ENCODE results near the gene ACAT2. TPM values are rescaled to one million over a fixed set of nuclear protein-coding genes. Genes with fewer than 3 reads are reported as not detected.
"Not testable (repeated sequence)": the region's sequence is repeated elsewhere in the genome, so short reads cannot be mapped to it uniquely, and the experiment has no call there.

The ACAT2 gene
- total and polyA plus RNA-seq, 2 donors (not counting 1 experiment from before 2014, with no cell fraction given), result 6.5 to 31.1 TPM

GRCh38 chr6:159730332-159730676 is 31.5 kb upstream of the ACAT2 start:
- Histone ChIP-seq H3K4me1 (ENCODE audit: control insufficient read depth in 2 of 2, insufficient read depth in 2 of 2, low read length in 2 of 2) (peaks cover 48 to 49% of the 10 kb centered on the region in 2 donors), H3K4me2 (replicated peaks; ENCODE audit: low read depth, low read length, poor library complexity, severe bottlenecking) (peak overlapping the region; percentile 78), H3K27me3 (replicated peaks in 1 of 4; ENCODE audit: control extremely low read depth in 1 of 4, control insufficient read depth in 3 of 4, insufficient read depth in 4 of 4, low read length in 3 of 4) (no peaks in the 10 kb centered on the region), H3K36me3 (replicated peaks in 1 of 2; ENCODE audit: control extremely low read depth in 1 of 2, control insufficient read depth in 1 of 2, extremely low read depth in 1 of 2, insufficient read depth in 2 of 2, low read length in 1 of 2) (peaks cover 6% of the 10 kb centered on the region in 2 experiments), H2AFZ (ENCODE audit: insufficient read depth, low read depth, low read length, poor library complexity, severe bottlenecking) (peak overlapping the region; percentile 8), H3K79me2 (ENCODE audit: control insufficient read depth, insufficient read depth, low read length) (peaks cover 84% of the 10 kb centered on the region), H3K4me3 (ENCODE audit: control extremely low read depth in 1 of 5, extremely low read depth in 1 of 5, insufficient read depth in 1 of 5, low read depth in 2 of 5, low read length in 4 of 5) (peak overlapping the region in 1 of 5 experiments; percentile 84), H3K9me3 (ENCODE audit: control extremely low read depth in 1 of 3, control insufficient read depth in 2 of 3, insufficient read depth in 1 of 3, low read length in 2 of 3) (no peaks in the 10 kb centered on the region), H3K9ac (ENCODE audit: low read length) (peak overlapping the region; percentile 25), H3K27ac (ENCODE audit: low read length in 2 of 2) (peak overlapping the region in 1 of 2 donors; percentile 97), H4K20me1 (ENCODE audit: control insufficient read depth, insufficient read depth, low read length, poor library complexity, severe bottlenecking) (peaks cover 56% of the 10 kb centered on the region)
- 39% methylated on average over 3 of the region's 6 CpGs for WGBS (ENCODE audit: insufficient coverage)
- DNase-seq (no peak), ATAC-seq (ENCODE audit: low read depth) (no peak)
- H3K27ac Mint-ChIP-seq, result peak overlapping the region; percentile 20
- peaks cover 61% of the 10 kb centered on the region for H3K4me1 Mint-ChIP-seq
- no peaks in the 10 kb centered on the region for H3K9me3 Mint-ChIP-seq (ENCODE audit: insufficient read depth)
- ChIA-PET CTCF (interaction anchor here (0.6 to 4.7 kb wide), 7 partner anchors 10 to 789 kb away, joined by 3 to 32 read pairs (median 4); partner anchors contain the start of genes ACAT2 and SOD2), POLR2A (interaction anchor here (1.4 to 2.1 kb wide), 2 partner anchors 31 to 59 kb away, joined by 4 to 6 read pairs; partner anchors contain the start of genes ACAT2 and TCP1)
- intact Hi-C loops (cut with micrococcal nuclease), result no loop called here
- peak overlapping the region; percentile 55 for H3K4me3 Mint-ChIP-seq
- H3K27me3 Mint-ChIP-seq, result no peaks in the 10 kb centered on the region
- TF ChIP-seq, protein P1, sequence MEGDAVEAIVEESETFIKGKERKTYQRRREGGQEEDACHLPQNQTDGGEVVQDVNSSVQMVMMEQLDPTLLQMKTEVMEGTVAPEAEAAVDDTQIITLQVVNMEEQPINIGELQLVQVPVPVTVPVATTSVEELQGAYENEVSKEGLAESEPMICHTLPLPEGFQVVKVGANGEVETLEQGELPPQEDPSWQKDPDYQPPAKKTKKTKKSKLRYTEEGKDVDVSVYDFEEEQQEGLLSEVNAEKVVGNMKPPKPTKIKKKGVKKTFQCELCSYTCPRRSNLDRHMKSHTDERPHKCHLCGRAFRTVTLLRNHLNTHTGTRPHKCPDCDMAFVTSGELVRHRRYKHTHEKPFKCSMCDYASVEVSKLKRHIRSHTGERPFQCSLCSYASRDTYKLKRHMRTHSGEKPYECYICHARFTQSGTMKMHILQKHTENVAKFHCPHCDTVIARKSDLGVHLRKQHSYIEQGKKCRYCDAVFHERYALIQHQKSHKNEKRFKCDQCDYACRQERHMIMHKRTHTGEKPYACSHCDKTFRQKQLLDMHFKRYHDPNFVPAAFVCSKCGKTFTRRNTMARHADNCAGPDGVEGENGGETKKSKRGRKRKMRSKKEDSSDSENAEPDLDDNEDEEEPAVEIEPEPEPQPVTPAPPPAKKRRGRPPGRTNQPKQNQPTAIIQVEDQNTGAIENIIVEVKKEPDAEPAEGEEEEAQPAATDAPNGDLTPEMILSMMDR (IDR thresholded peaks at IDR 0.05), result no peak
- TF ChIP-seq EZH2 (IDR thresholded peaks at IDR 0.05; ENCODE audit: borderline replicate concordance, insufficient read depth, low read depth, low read length, poor library complexity, severe bottlenecking), result no peak

- H3K27ac ChIP-seq (ENCODE audit: low read length in 2 of 2); H3K27ac Mint-ChIP-seq; H3K9ac ChIP-seq (ENCODE audit: low read length); H3K27me3 ChIP-seq (replicated peaks in 1 of 4; ENCODE audit: control extremely low read depth in 1 of 4, control insufficient read depth in 3 of 4, insufficient read depth in 4 of 4, low read length in 3 of 4); intact Hi-C loops (cut with micrococcal nuclease); H3K9me3 Mint-ChIP-seq (ENCODE audit: insufficient read depth); H2AFZ ChIP-seq (ENCODE audit: insufficient read depth, low read depth, low read length, poor library complexity, severe bottlenecking); H3K27me3 Mint-ChIP-seq; POLR2A ChIA-PET; H3K4me3 ChIP-seq (ENCODE audit: control extremely low read depth in 1 of 5, extremely low read depth in 1 of 5, insufficient read depth in 1 of 5, low read depth in 2 of 5, low read length in 4 of 5); DNase-seq; H3K36me3 ChIP-seq (replicated peaks in 1 of 2; ENCODE audit: control extremely low read depth in 1 of 2, control insufficient read depth in 1 of 2, extremely low read depth in 1 of 2, insufficient read depth in 2 of 2, low read length in 1 of 2); ATAC-seq (ENCODE audit: low read depth); H3K9me3 ChIP-seq (ENCODE audit: control extremely low read depth in 1 of 3, control insufficient read depth in 2 of 3, insufficient read depth in 1 of 3, low read length in 2 of 3): not testable (repeated sequence)
- Histone ChIP-seq H3K4me2 (replicated peaks; ENCODE audit: low read depth, low read length, poor library complexity, severe bottlenecking) (peak overlapping the region; percentile 7), H4K20me1 (ENCODE audit: control insufficient read depth, insufficient read depth, low read length, poor library complexity, severe bottlenecking) (peaks cover 72% of the 10 kb centered on the region), H3K79me2 (ENCODE audit: control insufficient read depth, insufficient read depth, low read length) (peaks cover 100% of the 10 kb centered on the region), H3K4me1 (ENCODE audit: control insufficient read depth in 2 of 2, insufficient read depth in 2 of 2, low read length in 2 of 2) (peaks cover 40% of the 10 kb centered on the region in 2 donors)
- 79% methylated on average over 3 of the region's 12 CpGs for WGBS (ENCODE audit: insufficient coverage)
- CTCF ChIA-PET, result interaction anchor here (1.7 kb wide), 1 partner anchor 12 kb away, joined by 5 read pairs; no protein-coding TSS in a partner anchor
- Mint-ChIP-seq H3K4me1 (peaks cover 56% of the 10 kb centered on the region), H3K4me3 (peak overlapping the region; percentile 12)
These were observed 29.3 kb upstream of the ACAT2 start for GRCh38 chr6:159732550-159732949.

DNA sequence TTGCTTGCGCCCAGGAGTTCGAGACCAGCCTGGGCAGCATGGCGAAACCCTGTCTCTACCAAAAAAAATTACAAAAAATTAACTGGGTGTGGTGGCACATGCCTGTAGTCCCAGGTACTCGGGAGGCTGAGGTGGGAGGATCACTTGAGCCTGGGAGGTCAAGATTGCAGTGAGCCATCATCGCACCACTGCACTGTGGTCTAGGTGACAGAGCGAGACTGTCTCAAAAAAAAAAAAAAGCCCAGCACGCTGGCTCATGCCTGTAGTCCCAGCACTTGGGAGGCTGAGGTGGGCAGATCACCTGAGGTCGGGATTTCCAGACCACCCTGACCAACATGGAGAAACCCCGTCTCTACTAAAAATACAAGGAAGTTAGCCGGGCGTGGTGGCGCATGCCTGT is 28.4 kb upstream of the ACAT2 start:
- H3K27me3 ChIP-seq (replicated peaks in 1 of 4; ENCODE audit: control extremely low read depth in 1 of 4, control insufficient read depth in 3 of 4, insufficient read depth in 4 of 4, low read length in 3 of 4); CTCF ChIA-PET; H3K27ac Mint-ChIP-seq; H3K4me2 ChIP-seq (replicated peaks; ENCODE audit: low read depth, low read length, poor library complexity, severe bottlenecking); H2AFZ ChIP-seq (ENCODE audit: insufficient read depth, low read depth, low read length, poor library complexity, severe bottlenecking); H3K9me3 ChIP-seq (ENCODE audit: control extremely low read depth in 1 of 3, control insufficient read depth in 2 of 3, insufficient read depth in 1 of 3, low read length in 2 of 3); H3K4me3 ChIP-seq (ENCODE audit: control extremely low read depth in 1 of 5, extremely low read depth in 1 of 5, insufficient read depth in 1 of 5, low read depth in 2 of 5, low read length in 4 of 5); intact Hi-C loops (cut with micrococcal nuclease); H3K27ac ChIP-seq (ENCODE audit: low read length in 2 of 2); H3K4me3 Mint-ChIP-seq; DNase-seq; H3K27me3 Mint-ChIP-seq; H3K9ac ChIP-seq (ENCODE audit: low read length); ATAC-seq (ENCODE audit: low read depth); H3K9me3 Mint-ChIP-seq (ENCODE audit: insufficient read depth); POLR2A ChIA-PET: not testable (repeated sequence)
- Histone ChIP-seq H3K79me2 (ENCODE audit: control insufficient read depth, insufficient read depth, low read length) (peaks cover 100% of the 10 kb centered on the region), H3K4me1 (ENCODE audit: control insufficient read depth in 2 of 2, insufficient read depth in 2 of 2, low read length in 2 of 2) (peaks cover 39 to 42% of the 10 kb centered on the region in 2 donors), H4K20me1 (ENCODE audit: control insufficient read depth, insufficient read depth, low read length, poor library complexity, severe bottlenecking) (peaks cover 81% of the 10 kb centered on the region), H3K36me3 (replicated peaks in 1 of 2; ENCODE audit: control extremely low read depth in 1 of 2, control insufficient read depth in 1 of 2, extremely low read depth in 1 of 2, insufficient read depth in 2 of 2, low read length in 1 of 2) (peaks cover 6 to 17% of the 10 kb centered on the region in 2 experiments)
- WGBS (ENCODE audit: insufficient coverage), result 75% methylated on average over 3 of the region's 12 CpGs
- peaks cover 59% of the 10 kb centered on the region for H3K4me1 Mint-ChIP-seq
